CD14-positive monocyte (primary cell): ENCODE measurements around the gene PANK2. TPM values are rescaled to one million over a fixed set of nuclear protein-coding genes. Genes with fewer than 3 reads are reported as not detected.

ENCODE experiments used
- DNase-seq, 3 donors: peaks; one replicate each; pipeline ENCODE4 v3.0.0-alpha.2; 2011 to 2022
- H2AFZ ChIP-seq: 2 replicates; pipeline ENCODE4 v1.6.0; 2012; ENCODE audit warnings: mild to moderate bottlenecking, low read depth, low read length, inconsistent platforms; ENCODE audit not compliant: insufficient read depth, poor library complexity, severe bottlenecking
- H3K27ac ChIP-seq, 2 donors: 1 replicate in 1 of 2; 2 replicates in 1 of 2; pipeline ENCODE4 v1.5.1; 2012 to 2013; ENCODE audit warnings: low read length in 2 of 2, control low read depth in 1 of 2, inconsistent platforms in 1 of 2, low read depth in 1 of 2, mild to moderate bottlenecking in 1 of 2
- H3K27me3 ChIP-seq, 2 donors: one replicate each; pipeline versions ENCODE4 v1.6.0 to v1.6.1; 2011 to 2013; ENCODE audit warnings: low read length in 2 of 2; ENCODE audit not compliant: control insufficient read depth in 2 of 2, insufficient read depth in 2 of 2
- H3K36me3 ChIP-seq, 2 donors: replicated peaks in 1 of 2; 1 replicate in 1 of 2; 2 replicates in 1 of 2; pipeline versions ENCODE4 v1.5.1 to v1.6.1; 2012 to 2013; ENCODE audit warnings: low read length in 2 of 2, control low read depth in 1 of 2, inconsistent platforms in 1 of 2, mild to moderate bottlenecking in 1 of 2; ENCODE audit not compliant: insufficient read depth in 2 of 2, control insufficient read depth in 1 of 2
- H3K4me1 ChIP-seq, 2 donors: 1 replicate in 1 of 2; 2 replicates in 1 of 2; pipeline versions ENCODE4 v1.5.1 to v1.6.1; 2012 to 2013; ENCODE audit warnings: low read length in 2 of 2, control low read depth in 1 of 2, inconsistent platforms in 1 of 2, mild to moderate bottlenecking in 1 of 2, moderate library complexity in 1 of 2; ENCODE audit not compliant: insufficient read depth in 2 of 2, control insufficient read depth in 1 of 2
- H3K4me2 ChIP-seq: replicated peaks from 2 replicates; pipeline ENCODE3; 2012; ENCODE audit warnings: low read length, moderate library complexity, mild to moderate bottlenecking; ENCODE audit not compliant: poor library complexity, severe bottlenecking; ENCODE audit errors: extremely low read depth
- H3K4me3 ChIP-seq, 3 experiments: fragments of 200-600 bp in 1 of 3; sonication (generic) in 1 of 3; replicated peaks in 1 of 3; 1 replicate in 2 of 3; 2 replicates in 1 of 3; pipeline ENCODE4 v1.5.1; 2011 to 2013; ENCODE audit warnings: low read length in 3 of 3, mild to moderate bottlenecking in 3 of 3, control low read depth in 2 of 3, low read depth in 2 of 3, inconsistent platforms in 1 of 3, moderate library complexity in 1 of 3
- H3K79me2 ChIP-seq: 2 replicates; pipeline ENCODE4 v1.6.0; 2012; ENCODE audit warnings: mild to moderate bottlenecking, control low read depth, inconsistent platforms, low read length, moderate library complexity; ENCODE audit not compliant: insufficient read depth
- H3K9ac ChIP-seq: 2 replicates; pipeline ENCODE4 v1.6.0; 2017; ENCODE audit warnings: low read length, mild to moderate bottlenecking; ENCODE audit not compliant: insufficient read depth, poor library complexity, severe bottlenecking
- H3K9me3 ChIP-seq, 2 donors: replicated peaks in 1 of 2; 1 replicate in 1 of 2; 2 replicates in 1 of 2; pipeline versions ENCODE4 v1.5.1 to v1.6.1; 2012 to 2013; ENCODE audit warnings: low read length in 2 of 2, control low read depth in 1 of 2; ENCODE audit not compliant: control insufficient read depth in 1 of 2, insufficient read depth in 1 of 2
- H4K20me1 ChIP-seq: 2 replicates; pipeline ENCODE4 v1.6.0; 2012; ENCODE audit warnings: mild to moderate bottlenecking, low read length, control low read depth, moderate library complexity; ENCODE audit not compliant: insufficient read depth
- H3K27ac Mint-ChIP-seq, 7 donors: one replicate each; pipeline ENCODE4 v1.8.0; 2020; ENCODE audit warnings: mild to moderate bottlenecking in 7 of 7, mixed read lengths in 7 of 7, moderate library complexity in 6 of 7, inconsistent platforms in 2 of 7
- H3K27me3 Mint-ChIP-seq, 3 donors: one replicate each; pipeline ENCODE4 v1.8.0; 2021 to 2022; ENCODE audit warnings: low read depth in 3 of 3, mild to moderate bottlenecking in 3 of 3, mixed read lengths in 3 of 3, moderate library complexity in 3 of 3, inconsistent platforms in 1 of 3
- H3K36me3 Mint-ChIP-seq, 2 donors: one replicate each; pipeline ENCODE4 v1.8.0; 2020; ENCODE audit warnings: mixed read lengths in 2 of 2, inconsistent platforms in 1 of 2, mild to moderate bottlenecking in 1 of 2
- H3K4me1 Mint-ChIP-seq: one replicate; pipeline ENCODE4 v1.8.0; 2020; ENCODE audit warnings: mild to moderate bottlenecking, mixed read lengths
- H3K4me3 Mint-ChIP-seq, 2 donors: one replicate each; pipeline ENCODE4 v1.8.0; 2020; ENCODE audit warnings: mild to moderate bottlenecking in 2 of 2, mixed read lengths in 2 of 2, moderate library complexity in 1 of 2
- H3K9me3 Mint-ChIP-seq, 7 donors: one replicate each; pipeline ENCODE4 v1.8.0; 2020 to 2022; ENCODE audit warnings: mixed read lengths in 7 of 7, mild to moderate bottlenecking in 6 of 7, moderate library complexity in 6 of 7, inconsistent platforms in 2 of 7
- CTCF ChIP-seq: fragments of 200-600 bp; IDR thresholded peaks from one replicate; pipeline ENCODE4 v1.8.0; 2022; ENCODE audit warnings: antibody characterized with exemption, mild to moderate bottlenecking
- WGBS: methylation state at CpG from one replicate; pipeline ENCODE4 v1.1.5; 2013; ENCODE audit warnings: missing lambda C conversion rate; ENCODE audit not compliant: insufficient coverage; 5-methylcytosine and 5-hydroxymethylcytosine counted together
- intact Hi-C, 2 donors: fragments of 100-400 bp; cut with micrococcal nuclease; formaldehyde crosslinking; loops; one replicate each; pipeline versions ENCODE4 v1.15.0 to v1.15.1; 2023
- polyA plus RNA-seq, 3 donors: library from polyadenylated mRNA; depleted of rRNA in 1 of 3; unstranded in 2 of 3; stranded (reverse) in 1 of 3; fragments of 300-500 nt in 2 of 3; fragments of >200 nt in 1 of 3; fragmentation: Illumina TruSeq in 2 of 3; gene quantifications; 1 replicate in 2 of 3; 2 replicates in 1 of 3; pipeline ENCODE4 v1.2.3, GENCODE V29; 2012 to 2021

The PANK2 gene
- polyA plus RNA-seq, 3 donors, result 36.8 to 65.7 (median 48.0) TPM

- H4K20me1 ChIP-seq, result peaks cover 47% of the 10 kb centered on the region
- H3K4me3 Mint-ChIP-seq, result peak overlapping the region in 1 of 2 donors; percentile 56
- no peak overlapping the region for H2AFZ ChIP-seq
- peaks cover 33 to 47% of the 10 kb centered on the region in 2 donors for H3K36me3 Mint-ChIP-seq
- H3K79me2 ChIP-seq, result peaks cover 57% of the 10 kb centered on the region
- peaks cover 17 to 18% of the 10 kb centered on the region in 2 donors for H3K4me1 ChIP-seq
- WGBS, result 17% methylated on average over 1 of the region's 4 CpGs
- H3K27me3 Mint-ChIP-seq, result peaks cover 0 to 3% (median 2%) of the 10 kb centered on the region in 3 donors
- no peak for TF ChIP-seq CTCF
- peaks cover 22% of the 10 kb centered on the region for H3K4me1 Mint-ChIP-seq
- peaks cover 0 to 6% (median 0%) of the 10 kb centered on the region in 7 donors for H3K9me3 Mint-ChIP-seq
- DNase-seq, result peak in 2 of 3 donors; percentile 11 to 17
- intact Hi-C loops, result no loop called here
- H3K4me3 ChIP-seq, result no peak overlapping the region
- H3K27ac Mint-ChIP-seq, result peak overlapping the region; percentile 33 to 89 (median 82)
- no peaks in the 10 kb centered on the region for H3K27me3 ChIP-seq
- H3K4me2 ChIP-seq, result peak overlapping the region; percentile 37
- H3K9ac ChIP-seq, result peak overlapping the region; percentile 6
- H3K27ac ChIP-seq, result peak overlapping the region; percentile 42 to 61
- H3K9me3 ChIP-seq, result no peaks in the 10 kb centered on the region
- peaks cover 26 to 37% of the 10 kb centered on the region in 2 donors for H3K36me3 ChIP-seq
These were observed 34.7 kb upstream of the PANK2 start for GRCh38 chr20:3854462-3854871.

GRCh38 chr20:3857405-3857804 is 31.8 kb upstream of the PANK2 start:
- H3K27me3 ChIP-seq, result no peaks in the 10 kb centered on the region
- WGBS, result 88% methylated on average over 12 of the region's 14 CpGs
- H3K27ac ChIP-seq, result no peak overlapping the region
- DNase-seq, result no peak
- H3K4me1 ChIP-seq, result peaks cover 17 to 18% of the 10 kb centered on the region in 2 donors
- H3K4me3 ChIP-seq, result no peak overlapping the region
- H3K4me2 ChIP-seq, result no peak overlapping the region
- Mint-ChIP-seq H3K4me1 (peaks cover 20% of the 10 kb centered on the region), H3K27ac (peak overlapping the region in 1 of 7 donors; percentile 3), H3K9me3 (peaks cover 0 to 10% (median 6%) of the 10 kb centered on the region in 7 donors), H3K36me3 (peaks cover 50 to 76% of the 10 kb centered on the region in 2 donors), H3K4me3 (no peak overlapping the region), H3K27me3 (peaks cover 0 to 4% (median 2%) of the 10 kb centered on the region in 3 donors)
- H3K9me3 ChIP-seq, result peaks cover 4 to 5% of the 10 kb centered on the region in 2 donors
- TF ChIP-seq CTCF, result no peak
- H3K79me2 ChIP-seq, result peaks cover 37% of the 10 kb centered on the region
- H4K20me1 ChIP-seq, result peaks cover 47% of the 10 kb centered on the region
- no peak overlapping the region for H3K9ac ChIP-seq
- H3K36me3 ChIP-seq, result peaks cover 46 to 67% of the 10 kb centered on the region in 2 donors
- intact Hi-C loops, result loop anchor here (2.0 to 5.0 kb wide), 2 partner anchors 180 to 181 kb away; no protein-coding TSS in a partner anchor
- H2AFZ ChIP-seq, result no peak overlapping the region
